ENCODE results near the gene GAL3ST2. TPM values are rescaled to one million over a fixed set of nuclear protein-coding genes. Genes with fewer than 3 reads are reported as not detected.

The GAL3ST2 gene
- polyA plus RNA-seq, 1 of the 3 experiments (the other 2 are of a cell fraction) = 0.15 TPM

GRCh38 chr2:241811201-241811951, 34.8 kb downstream of the GAL3ST2 start:
- no peaks in the 10 kb centered on the region for H3F3A ChIP-seq (replicated peaks; ENCODE audit: insufficient read depth)
- 95% methylated on average over 4 of the region's 27 CpGs for WGBS (ENCODE audit: low lambda C conversion rate)
- no peaks in the 10 kb centered on the region for H3K27me3 ChIP-seq (ENCODE audit: insufficient read depth)
- peaks cover 0 to 37% of the 10 kb centered on the region in 2 experiments; a peak in 3 of 4 replicates for H3K4me1 ChIP-seq (ENCODE audit: control insufficient read depth in 1 of 2, insufficient read depth in 2 of 2, low read depth in 1 of 2, low read length in 1 of 2)
- no peaks in the 10 kb centered on the region for H3K9me3 ChIP-seq
- H3K36me3 ChIP-seq (replicated peaks in 1 of 2; ENCODE audit: control insufficient read depth in 1 of 2, insufficient read depth in 2 of 2, low read length in 1 of 2) = no peaks in the 10 kb centered on the region
- H4K20me1 ChIP-seq (ENCODE audit: insufficient read depth) = no peaks in the 10 kb centered on the region
- DNase-seq = no peak
- H2AFZ ChIP-seq (ENCODE audit: low read depth) = no peak overlapping the region
- H3K79me2 ChIP-seq (ENCODE audit: insufficient read depth) = no peaks in the 10 kb centered on the region
- peak overlapping the region in 1 of 2 experiments; percentile 47; a peak in 1 of 4 replicates for H3K27ac ChIP-seq (ENCODE audit: low read depth in 2 of 2, low read length in 1 of 2)
- ChIA-PET CTCF (interaction anchor here (1.0 to 1.6 kb wide), 3 partner anchors 26 to 108 kb away, joined by 3 to 4 read pairs (median 3); no protein-coding TSS in a partner anchor), POLR2A (interaction anchor here (1.4 kb wide), 1 partner anchor 108 kb away, joined by 3 read pairs; no protein-coding TSS in a partner anchor)
- no peak overlapping the region for H3K4me2 ChIP-seq
- no peaks in the 10 kb centered on the region for H3K9me2 ChIP-seq
- H3K9ac ChIP-seq = no peak overlapping the region
- H3K4me3 ChIP-seq (ENCODE audit: low read depth in 2 of 2, low read length in 1 of 2) = no peak overlapping the region
- TF ChIP-seq NRF1 (IDR thresholded peaks at IDR 0.05; ENCODE audit: low read depth, low read length) (no peak), YY1 (IDR thresholded peaks at IDR 0.05; ENCODE audit: low read depth) (no peak)
- TF ChIP-seq, protein P1, sequence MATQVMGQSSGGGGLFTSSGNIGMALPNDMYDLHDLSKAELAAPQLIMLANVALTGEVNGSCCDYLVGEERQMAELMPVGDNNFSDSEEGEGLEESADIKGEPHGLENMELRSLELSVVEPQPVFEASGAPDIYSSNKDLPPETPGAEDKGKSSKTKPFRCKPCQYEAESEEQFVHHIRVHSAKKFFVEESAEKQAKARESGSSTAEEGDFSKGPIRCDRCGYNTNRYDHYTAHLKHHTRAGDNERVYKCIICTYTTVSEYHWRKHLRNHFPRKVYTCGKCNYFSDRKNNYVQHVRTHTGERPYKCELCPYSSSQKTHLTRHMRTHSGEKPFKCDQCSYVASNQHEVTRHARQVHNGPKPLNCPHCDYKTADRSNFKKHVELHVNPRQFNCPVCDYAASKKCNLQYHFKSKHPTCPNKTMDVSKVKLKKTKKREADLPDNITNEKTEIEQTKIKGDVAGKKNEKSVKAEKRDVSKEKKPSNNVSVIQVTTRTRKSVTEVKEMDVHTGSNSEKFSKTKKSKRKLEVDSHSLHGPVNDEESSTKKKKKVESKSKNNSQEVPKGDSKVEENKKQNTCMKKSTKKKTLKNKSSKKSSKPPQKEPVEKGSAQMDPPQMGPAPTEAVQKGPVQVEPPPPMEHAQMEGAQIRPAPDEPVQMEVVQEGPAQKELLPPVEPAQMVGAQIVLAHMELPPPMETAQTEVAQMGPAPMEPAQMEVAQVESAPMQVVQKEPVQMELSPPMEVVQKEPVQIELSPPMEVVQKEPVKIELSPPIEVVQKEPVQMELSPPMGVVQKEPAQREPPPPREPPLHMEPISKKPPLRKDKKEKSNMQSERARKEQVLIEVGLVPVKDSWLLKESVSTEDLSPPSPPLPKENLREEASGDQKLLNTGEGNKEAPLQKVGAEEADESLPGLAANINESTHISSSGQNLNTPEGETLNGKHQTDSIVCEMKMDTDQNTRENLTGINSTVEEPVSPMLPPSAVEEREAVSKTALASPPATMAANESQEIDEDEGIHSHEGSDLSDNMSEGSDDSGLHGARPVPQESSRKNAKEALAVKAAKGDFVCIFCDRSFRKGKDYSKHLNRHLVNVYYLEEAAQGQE (IDR thresholded peaks at IDR 0.05; ENCODE audit: low read depth, low read length) = no peak

DNA sequence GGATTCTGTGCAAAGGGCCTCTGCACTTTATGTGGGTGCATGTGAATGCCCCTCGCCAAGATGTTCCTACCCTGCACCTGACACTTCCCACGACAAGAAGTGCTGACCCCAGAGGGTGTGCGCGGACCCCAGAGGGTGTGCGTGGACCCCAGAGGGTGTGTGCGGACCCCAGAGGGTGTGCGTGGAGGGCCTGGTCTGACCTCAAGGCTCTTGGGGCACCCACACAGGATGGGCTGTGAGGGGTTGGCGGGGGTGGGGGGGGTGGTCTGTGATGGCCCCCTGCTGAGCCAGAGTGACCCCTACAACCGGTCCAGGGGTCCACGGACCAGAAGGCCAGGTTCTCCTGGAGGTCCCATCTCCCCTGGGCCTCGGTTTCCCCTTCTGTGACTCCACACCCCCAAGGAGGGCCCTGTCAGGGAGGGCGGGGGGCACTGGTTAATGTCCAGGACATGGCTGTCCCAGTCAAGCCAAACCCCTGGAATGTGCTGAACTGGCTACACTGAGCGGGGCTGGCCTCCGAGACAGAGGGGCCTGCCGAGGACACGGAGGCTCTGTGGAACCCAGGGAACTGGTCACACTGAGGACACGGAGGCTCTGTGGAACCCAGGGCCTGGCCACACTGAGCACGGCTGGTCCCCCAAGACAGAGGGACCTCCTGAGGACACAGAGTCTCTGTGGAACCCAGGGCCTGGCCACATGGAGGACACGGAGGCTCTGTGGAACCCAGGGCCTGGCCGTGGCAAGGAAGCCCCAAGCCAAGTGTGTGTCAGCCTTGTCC, 35.5 kb downstream of the GAL3ST2 start:
- no peaks in the 10 kb centered on the region for H3K9me2 ChIP-seq
- no peaks in the 10 kb centered on the region for H3F3A ChIP-seq (replicated peaks; ENCODE audit: insufficient read depth)
- no peaks in the 10 kb centered on the region for H3K27me3 ChIP-seq (ENCODE audit: insufficient read depth)
- no peak overlapping the region for H3K4me2 ChIP-seq
- no peaks in the 10 kb centered on the region for H3K9me3 ChIP-seq
- no peaks in the 10 kb centered on the region for H3K36me3 ChIP-seq (replicated peaks in 1 of 2; ENCODE audit: control insufficient read depth in 1 of 2, insufficient read depth in 2 of 2, low read length in 1 of 2)
- no peak overlapping the region for H3K4me3 ChIP-seq (ENCODE audit: low read depth in 2 of 2, low read length in 1 of 2)
- no peak overlapping the region; a peak in 1 of 4 replicates for H3K27ac ChIP-seq (ENCODE audit: low read depth in 2 of 2, low read length in 1 of 2)
- no peak overlapping the region for H3K9ac ChIP-seq
- no peaks in the 10 kb centered on the region for H3K79me2 ChIP-seq (ENCODE audit: insufficient read depth)
- H4K20me1 ChIP-seq (ENCODE audit: insufficient read depth) = no peaks in the 10 kb centered on the region
- no peak overlapping the region for H2AFZ ChIP-seq (ENCODE audit: low read depth)
- POLR2A ChIA-PET = no interaction called here
- WGBS (ENCODE audit: low lambda C conversion rate) = 77% methylated on average over 14 of the region's 20 CpGs
- peak; percentile 24 for DNase-seq
- H3K4me1 ChIP-seq (ENCODE audit: control insufficient read depth in 1 of 2, insufficient read depth in 2 of 2, low read depth in 1 of 2, low read length in 1 of 2) = peaks cover 0 to 37% of the 10 kb centered on the region in 2 experiments; a peak in 3 of 4 replicates
- CTCF ChIA-PET = no interaction called here
- no peak for TF ChIP-seq RAD21 (IDR thresholded peaks at IDR 0.05; ENCODE audit: low read length)
- no peak for TF ChIP-seq SMC3 (IDR thresholded peaks at IDR 0.05; ENCODE audit: low read depth, low read length)
- TF ChIP-seq NFIC (IDR thresholded peaks at IDR 0.05; ENCODE audit: borderline replicate concordance) = no peak
- no peak for TF ChIP-seq EP300 (IDR thresholded peaks at IDR 0.05; ENCODE audit: borderline replicate concordance in 1 of 2, low read depth in 1 of 2, low read length in 1 of 2)
- TF ChIP-seq RFX5 (IDR thresholded peaks at IDR 0.05; ENCODE audit: low read length) = no peak
- no peak for TF ChIP-seq RXRA (IDR thresholded peaks at IDR 0.05; ENCODE audit: borderline replicate concordance, low read depth)
- TF ChIP-seq YY1 (IDR thresholded peaks at IDR 0.05; ENCODE audit: low read depth) = no peak
